BE2C (cell line): Measurements from ENCODE around the gene PAX7.

ENCODE experiments used
- DNase-seq: peaks from one replicate; pipeline ENCODE4 v3.0.0-alpha.2; 2020
- H3K27me3 ChIP-seq: fragments of 250-450 bp; sonication (Bioruptor Pico); 2 replicates; pipeline ENCODE4 v1.5.1; 2020; ENCODE audit warnings: mild to moderate bottlenecking
- H3K36me3 ChIP-seq: fragments of 250-450 bp; sonication (Bioruptor Pico); 2 replicates; pipeline ENCODE4 v1.5.1; 2020; ENCODE audit warnings: mild to moderate bottlenecking
- H3K4me1 ChIP-seq: fragments of 250-450 bp; sonication (Bioruptor Pico); 2 replicates; pipeline ENCODE4 v1.5.1; 2020
- H3K4me3 ChIP-seq: 2 replicates; pipeline ENCODE4 v1.5.1; 2011; ENCODE audit warnings: low read depth, low read length
- H3K9me3 ChIP-seq: fragments of 250-450 bp; sonication (Bioruptor Pico); 2 replicates; pipeline ENCODE4 v1.5.1; 2020
- TF ChIP-seq, protein P1 (sequence below): IDR thresholded peaks from 2 replicates; pipeline ENCODE4 v1.5.1; 2012; ENCODE audit warnings: mild to moderate bottlenecking, low read depth, low read length

PAX7 gene

GRCh38 chr1:18646091-18646785 lies 15.6 kb downstream of the PAX7 start:
- Histone ChIP-seq H3K36me3 (no peaks in the 10 kb centered on the region), H3K9me3 (no peaks in the 10 kb centered on the region), H3K4me1 (no peaks in the 10 kb centered on the region), H3K27me3 (peaks cover 51% of the 10 kb centered on the region), H3K4me3 (no peak overlapping the region)
- TF ChIP-seq, protein P1, sequence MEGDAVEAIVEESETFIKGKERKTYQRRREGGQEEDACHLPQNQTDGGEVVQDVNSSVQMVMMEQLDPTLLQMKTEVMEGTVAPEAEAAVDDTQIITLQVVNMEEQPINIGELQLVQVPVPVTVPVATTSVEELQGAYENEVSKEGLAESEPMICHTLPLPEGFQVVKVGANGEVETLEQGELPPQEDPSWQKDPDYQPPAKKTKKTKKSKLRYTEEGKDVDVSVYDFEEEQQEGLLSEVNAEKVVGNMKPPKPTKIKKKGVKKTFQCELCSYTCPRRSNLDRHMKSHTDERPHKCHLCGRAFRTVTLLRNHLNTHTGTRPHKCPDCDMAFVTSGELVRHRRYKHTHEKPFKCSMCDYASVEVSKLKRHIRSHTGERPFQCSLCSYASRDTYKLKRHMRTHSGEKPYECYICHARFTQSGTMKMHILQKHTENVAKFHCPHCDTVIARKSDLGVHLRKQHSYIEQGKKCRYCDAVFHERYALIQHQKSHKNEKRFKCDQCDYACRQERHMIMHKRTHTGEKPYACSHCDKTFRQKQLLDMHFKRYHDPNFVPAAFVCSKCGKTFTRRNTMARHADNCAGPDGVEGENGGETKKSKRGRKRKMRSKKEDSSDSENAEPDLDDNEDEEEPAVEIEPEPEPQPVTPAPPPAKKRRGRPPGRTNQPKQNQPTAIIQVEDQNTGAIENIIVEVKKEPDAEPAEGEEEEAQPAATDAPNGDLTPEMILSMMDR: no peak
- DNase-seq: no peak

DNA sequence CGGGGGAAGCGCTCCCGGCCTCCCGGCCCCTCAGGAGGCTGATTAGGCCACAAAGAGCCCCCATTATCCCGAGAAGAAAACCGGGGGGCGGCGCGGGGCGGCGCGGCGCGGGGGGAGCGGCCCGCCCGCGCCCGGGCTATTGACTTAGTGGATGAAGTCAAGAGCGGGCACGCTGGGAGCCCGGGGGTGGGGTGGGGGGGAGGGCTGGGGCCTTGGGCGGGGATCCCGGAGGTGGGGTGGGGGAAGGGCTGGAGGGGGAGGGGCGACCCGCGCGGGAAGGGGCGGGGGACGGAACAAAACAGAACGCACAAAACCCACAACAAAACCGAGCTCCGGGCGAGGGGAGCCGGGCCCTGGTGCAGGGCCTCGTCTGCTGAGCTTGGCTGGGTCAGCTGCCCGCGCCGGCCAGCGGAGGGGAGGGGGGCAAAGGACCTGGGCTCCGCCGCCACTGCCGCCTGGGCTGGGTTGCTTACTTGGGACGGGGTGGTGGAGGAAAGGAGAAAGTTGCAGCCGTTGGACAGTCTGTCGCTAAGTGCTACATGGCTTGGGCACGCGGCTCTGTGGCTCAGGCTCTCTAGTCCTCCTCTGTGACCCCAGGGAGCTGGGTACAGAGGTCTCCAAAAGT lies 16.3 kb downstream of the PAX7 start:
- Histone ChIP-seq H3K9me3 (no peaks in the 10 kb centered on the region), H3K36me3 (no peaks in the 10 kb centered on the region), H3K4me3 (no peak overlapping the region), H3K4me1 (no peaks in the 10 kb centered on the region), H3K27me3 (peaks cover 46% of the 10 kb centered on the region)
- TF ChIP-seq, protein P1: no peak
- DNase-seq: no peak

GRCh38 chr1:18647681-18648214 lies 17.1 kb downstream of the PAX7 start:
- no peak for DNase-seq
- Histone ChIP-seq H3K9me3 (no peaks in the 10 kb centered on the region), H3K4me3 (no peak overlapping the region), H3K4me1 (no peaks in the 10 kb centered on the region), H3K36me3 (no peaks in the 10 kb centered on the region), H3K27me3 (peaks cover 43% of the 10 kb centered on the region)
- TF ChIP-seq, protein P1: no peak

DNA sequence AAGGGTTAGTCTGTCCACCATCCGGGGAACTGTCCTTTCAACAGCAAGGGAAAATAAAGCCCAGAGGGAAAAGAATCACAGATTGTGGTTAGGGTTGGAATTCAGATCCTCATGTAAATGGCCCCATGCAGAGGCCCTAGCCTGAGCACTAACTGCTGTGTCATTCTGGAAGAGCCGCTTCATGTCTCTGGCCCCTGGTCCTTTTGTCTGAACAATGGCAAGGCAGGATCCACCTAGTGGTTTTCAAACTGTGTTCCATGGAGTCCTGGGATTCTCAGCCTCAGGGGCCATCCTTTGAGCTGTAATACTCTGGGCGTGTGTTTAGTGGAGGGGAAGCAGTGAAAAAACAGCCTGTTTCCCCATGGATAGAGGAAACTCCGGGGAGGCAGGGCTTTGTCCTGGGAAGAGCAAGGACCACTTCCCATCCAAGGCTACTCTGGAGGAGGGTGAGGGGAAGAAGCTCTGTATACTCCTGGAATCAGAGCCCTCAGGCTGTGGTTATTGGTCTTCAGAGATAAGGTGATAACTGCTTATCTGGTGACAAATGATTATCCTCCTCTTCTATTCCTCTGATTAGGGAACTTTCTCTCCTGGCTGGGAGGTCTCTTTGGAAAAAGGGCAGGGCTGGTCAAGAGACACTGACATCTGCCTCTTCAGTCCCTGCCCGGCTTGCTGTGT lies 19.2 kb downstream of the PAX7 start:
- Histone ChIP-seq H3K27me3 (peaks cover 22% of the 10 kb centered on the region), H3K9me3 (no peaks in the 10 kb centered on the region), H3K4me3 (no peak overlapping the region), H3K36me3 (no peaks in the 10 kb centered on the region), H3K4me1 (no peaks in the 10 kb centered on the region)
- DNase-seq: no peak
- TF ChIP-seq, protein P1: no peak

GRCh38 chr1:18651713-18652112 lies 21.1 kb downstream of the PAX7 start:
- no peak for DNase-seq
- Histone ChIP-seq H3K36me3 (no peaks in the 10 kb centered on the region), H3K27me3 (peaks cover 4% of the 10 kb centered on the region; the same call in 1 of the 2 replicates), H3K9me3 (no peaks in the 10 kb centered on the region), H3K4me3 (no peak overlapping the region), H3K4me1 (no peaks in the 10 kb centered on the region)
- TF ChIP-seq, protein P1: no peak
